Common myeloid progenitor, CD34-positive (primary cell): ENCODE measurements around the gene PRIM1.
"Not testable (repeated sequence)": the region's sequence is repeated elsewhere in the genome, so short reads cannot be mapped to it uniquely, and the experiment has no call there.

Experiments used
- CTCF ChIA-PET: fragments of 350-600 bp; sonication (Branson Sonifier 250); formaldehyde crosslinking; loops from one replicate; lab custom pipeline; 2021; ENCODE audit warnings: antibody characterized with exemption; lab: Charles Lee
- POLR2A ChIA-PET: fragments of 350-600 bp; sonication (Branson Sonifier 250); formaldehyde crosslinking; loops from one replicate; lab custom pipeline; 2021; ENCODE audit warnings: antibody characterized with exemption; lab: Charles Lee
- DNase-seq, 3 donors: peaks; one replicate each; pipeline versions ENCODE4 v3.0.0 to v3.0.0-alpha.2; 2013
- H3K27ac ChIP-seq, 2 experiments: 1 replicate in 1 of 2; 2 replicates in 1 of 2; pipeline ENCODE4 v1.7.0; 2013; ENCODE audit warnings: inconsistent platforms in 2 of 2, low read length in 2 of 2, mild to moderate bottlenecking in 2 of 2, low read depth in 1 of 2, moderate library complexity in 1 of 2; ENCODE audit not compliant: severe bottlenecking in 2 of 2, insufficient read depth in 1 of 2, poor library complexity in 1 of 2
- H3K27me3 ChIP-seq, 5 experiments: replicated peaks in 2 of 5; 1 replicate in 3 of 5; 2 replicates in 2 of 5; pipeline versions ENCODE4 v1.6.1 to v1.7.0; 2013; ENCODE audit warnings: low read length in 4 of 5, mild to moderate bottlenecking in 2 of 5, moderate library complexity in 2 of 5, inconsistent platforms in 1 of 5; ENCODE audit not compliant: insufficient read depth in 5 of 5, control insufficient read depth in 4 of 5
- H3K36me3 ChIP-seq, 4 experiments: 1 replicate in 2 of 4; 2 replicates in 2 of 4; pipeline versions ENCODE4 v1.6.1 to v1.7.0; 2013; ENCODE audit warnings: low read length in 3 of 4, control low read depth in 1 of 4, mild to moderate bottlenecking in 1 of 4; ENCODE audit not compliant: control insufficient read depth in 4 of 4, insufficient read depth in 4 of 4
- H3K4me1 ChIP-seq, 4 experiments: 1 replicate in 3 of 4; 2 replicates in 1 of 4; pipeline versions ENCODE4 v1.6.1 to v1.7.1; 2013; ENCODE audit warnings: low read length in 3 of 4, mild to moderate bottlenecking in 3 of 4, control low read depth in 1 of 4, inconsistent platforms in 1 of 4, moderate library complexity in 1 of 4; ENCODE audit not compliant: control insufficient read depth in 4 of 4, insufficient read depth in 4 of 4; ENCODE audit errors: control extremely low read depth in 1 of 4
- H3K4me3 ChIP-seq, 7 experiments: 1 replicate in 4 of 7; 2 replicates in 3 of 7; pipeline versions ENCODE4 v1.5.1 to v1.7.0; 2013; ENCODE audit warnings: mild to moderate bottlenecking in 7 of 7, low read length in 6 of 7, moderate library complexity in 6 of 7, inconsistent platforms in 2 of 7, low read depth in 2 of 7, control low read depth in 1 of 7; ENCODE audit not compliant: insufficient read depth in 4 of 7, control insufficient read depth in 1 of 7; ENCODE audit errors: extremely low read depth in 1 of 7
- H3K9me3 ChIP-seq, 5 experiments: 1 replicate in 4 of 5; 2 replicates in 1 of 5; pipeline versions ENCODE4 v1.6.1 to v1.7.1; 2013; ENCODE audit warnings: low read length in 4 of 5, mild to moderate bottlenecking in 2 of 5, inconsistent platforms in 1 of 5, low read depth in 1 of 5, moderate library complexity in 1 of 5; ENCODE audit not compliant: control insufficient read depth in 4 of 5, insufficient read depth in 2 of 5; ENCODE audit errors: control extremely low read depth in 1 of 5
- WGBS: methylation state at CpG from one replicate; pipeline ENCODE4 v1.1.5; 2013; ENCODE audit not compliant: insufficient coverage; 5-methylcytosine and 5-hydroxymethylcytosine counted together

The PRIM1 gene

DNA sequence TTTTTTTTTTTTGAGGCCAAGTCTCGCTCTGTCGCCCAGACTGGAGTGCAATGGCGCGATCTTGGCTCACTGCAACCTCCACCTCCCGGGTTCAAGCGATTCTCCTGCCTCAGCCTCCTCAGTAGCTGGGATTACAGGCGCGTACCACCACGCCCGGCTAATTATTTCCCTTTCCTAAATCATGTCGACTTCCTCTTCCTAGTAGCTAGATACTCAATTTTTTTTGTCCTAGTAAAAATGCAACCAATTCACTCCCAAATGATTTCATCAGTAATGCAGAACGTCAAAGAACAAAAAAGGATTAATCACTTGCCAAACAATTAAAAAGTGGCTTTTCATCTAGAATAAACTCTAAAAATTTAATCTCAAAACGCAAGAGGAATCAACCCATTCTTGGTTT is 1.5 kb downstream of the PRIM1 start:
- Histone ChIP-seq H3K4me1 (peaks cover 10 to 29% (median 21%) of the 10 kb centered on the region in 4 experiments), H3K36me3 (peaks cover 0 to 19% (median 7%) of the 10 kb centered on the region in 4 experiments), H3K27ac (peak overlapping the region in 1 of 2 experiments; percentile 73), H3K4me3 (peak overlapping the region in 3 of 7 experiments; percentile 8 to 89 (median 85))
- H3K27me3 ChIP-seq, H3K9me3 ChIP-seq, DNase-seq, POLR2A ChIA-PET: not testable (repeated sequence)
- CTCF ChIA-PET: interaction anchor here (0.9 kb wide), 1 partner anchor 9 kb away, joined by 3 read pairs; no protein-coding TSS in a partner anchor
- 88% methylated on average over 6 of the region's 13 CpGs for WGBS

DNA sequence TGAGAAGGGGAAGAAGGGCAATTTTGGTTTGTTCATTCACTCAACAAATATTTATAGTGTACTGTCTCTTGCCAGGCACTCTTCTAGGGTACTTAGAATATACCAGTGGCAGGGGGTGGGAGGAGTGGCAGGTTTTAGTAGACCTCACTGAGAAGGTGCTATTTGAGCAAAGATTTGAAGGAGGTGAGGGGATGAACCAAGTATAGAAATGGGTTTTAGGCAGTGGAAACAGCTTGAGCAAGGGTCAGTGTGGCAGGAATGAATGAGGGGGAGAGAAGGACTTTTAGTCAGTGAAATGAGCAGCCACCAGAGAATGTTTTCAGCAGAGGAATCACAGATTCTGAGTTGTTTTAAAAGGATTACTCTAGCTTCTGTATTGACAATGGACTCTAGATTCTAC is 2.3 kb downstream of the PRIM1 start:
- ChIA-PET CTCF (interaction anchor here (1.0 kb wide), 2 partner anchors 17 to 24 kb away, joined by 3 read pairs; partner anchors contain the start of gene NACA), POLR2A (no interaction called here)
- Histone ChIP-seq H3K4me1 (peaks cover 10 to 29% (median 21%) of the 10 kb centered on the region in 4 experiments), H3K27me3 (no peaks in the 10 kb centered on the region), H3K9me3 (no peaks in the 10 kb centered on the region), H3K4me3 (peak overlapping the region in 2 of 7 experiments; percentile 17 to 85), H3K36me3 (peaks cover 0 to 21% (median 11%) of the 10 kb centered on the region in 4 experiments), H3K27ac (peak overlapping the region in 1 of 2 experiments; percentile 67)
- no peak for DNase-seq

DNA sequence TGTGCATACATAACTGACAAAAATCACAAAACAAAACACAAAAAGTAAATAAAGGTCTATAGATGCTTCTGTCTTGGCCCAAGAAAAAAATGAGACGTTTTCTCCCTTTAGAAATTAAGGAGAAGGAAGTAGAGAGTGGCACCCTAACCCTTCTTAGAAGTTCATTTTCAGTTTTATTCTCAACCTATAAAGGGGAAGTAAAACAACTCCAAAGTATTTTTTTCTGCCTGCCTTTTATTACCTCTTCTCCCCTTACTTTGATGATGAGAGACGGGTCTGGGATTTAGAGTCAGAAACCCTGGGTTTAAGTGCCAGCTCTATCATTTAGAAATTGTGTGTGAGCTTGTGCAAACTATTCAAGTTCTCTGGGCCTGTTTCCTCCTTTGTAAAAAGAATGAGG is 2.8 kb downstream of the PRIM1 start:
- Histone ChIP-seq H3K36me3 (peaks cover 0 to 24% (median 13%) of the 10 kb centered on the region in 4 experiments), H3K27me3 (no peaks in the 10 kb centered on the region), H3K27ac (peak overlapping the region; percentile 40 to 67), H3K4me3 (peak overlapping the region in 1 of 7 experiments; percentile 17), H3K9me3 (no peaks in the 10 kb centered on the region), H3K4me1 (peaks cover 10 to 29% (median 21%) of the 10 kb centered on the region in 4 experiments)
- WGBS: 0% methylated on average over 1 of the region's 2 CpGs
- ChIA-PET CTCF (interaction anchor here (1.0 to 1.3 kb wide), 3 partner anchors 17 to 35 kb away, joined by 3 to 4 read pairs (median 3); partner anchors contain the start of gene NACA), POLR2A (no interaction called here)
- DNase-seq: peak in 2 of 3 donors; percentile 39 to 48

DNA sequence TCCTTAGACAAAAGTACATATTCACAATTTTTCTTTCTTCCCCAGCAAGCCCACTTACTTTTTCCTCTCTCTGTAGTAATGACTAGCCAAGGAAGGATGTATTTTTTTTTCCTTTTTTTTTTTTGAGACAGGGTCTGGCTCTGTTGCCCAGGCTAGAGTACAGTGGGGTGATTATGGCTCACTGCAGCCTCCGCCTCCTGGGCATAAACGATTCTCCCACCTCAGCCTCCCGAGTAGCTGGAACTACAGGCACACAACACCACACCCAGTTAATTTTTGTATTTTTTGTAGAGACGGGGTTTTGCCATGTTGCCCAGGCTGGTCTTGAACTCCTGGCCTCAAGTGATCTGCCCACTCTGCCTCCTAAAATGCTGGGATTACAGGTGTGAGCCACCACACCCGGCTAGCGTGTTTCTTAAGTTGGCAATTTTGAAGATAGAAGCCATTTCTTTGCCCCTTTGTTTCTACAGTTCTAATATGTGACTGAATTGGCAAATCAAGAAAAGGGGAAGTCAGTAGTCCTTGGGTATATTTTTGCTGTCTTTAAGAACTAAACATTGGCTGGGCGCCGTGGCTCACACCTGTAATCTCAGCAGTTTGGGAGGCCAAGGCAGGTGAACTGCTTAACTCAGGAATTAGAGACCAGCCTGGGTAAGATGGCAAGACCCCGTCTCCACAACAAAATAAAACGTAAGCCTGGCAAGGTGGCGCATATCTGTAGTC is 23.8 kb downstream of the PRIM1 start:
- Histone ChIP-seq H3K27me3 (no peaks in the 10 kb centered on the region), H3K4me1 (peaks cover 8 to 23% (median 19%) of the 10 kb centered on the region in 4 experiments), H3K9me3 (no peaks in the 10 kb centered on the region), H3K36me3 (peaks cover 6 to 43% (median 17%) of the 10 kb centered on the region in 4 experiments), H3K27ac (no peak overlapping the region), H3K4me3 (no peak overlapping the region)
- no peak for DNase-seq
- 97% methylated on average over 7 of the region's 11 CpGs for WGBS
- CTCF ChIA-PET: interaction anchor here (1.5 to 2.0 kb wide), 2 partner anchors 12 to 14 kb away, joined by 4 to 5 read pairs; no protein-coding TSS in a partner anchor
- POLR2A ChIA-PET: no interaction called here

DNA sequence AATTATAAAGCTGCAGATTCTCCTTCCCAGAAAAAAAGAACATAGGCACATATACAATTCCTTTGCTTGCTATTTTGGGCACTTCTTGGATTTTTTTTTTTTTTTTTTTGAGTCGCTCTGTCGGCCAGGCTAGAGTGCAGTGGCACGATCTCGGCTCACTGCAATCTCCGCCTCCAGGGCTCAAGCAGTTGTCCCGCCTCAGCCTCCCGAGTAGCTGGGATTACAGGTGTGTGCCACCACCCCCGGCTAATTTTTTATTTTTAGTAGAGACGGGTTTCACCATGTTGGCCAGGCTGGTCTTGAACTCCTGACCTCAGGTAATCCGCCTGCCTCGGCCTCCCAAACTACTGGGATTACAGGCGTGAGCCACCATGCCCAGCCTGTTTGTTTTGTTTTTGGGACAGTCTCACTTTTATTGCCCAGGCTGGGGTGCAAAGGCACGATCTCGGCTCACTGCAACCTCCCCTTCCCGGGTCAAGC is 25.9 kb downstream of the PRIM1 start:
- H3K4me3 ChIP-seq: peak overlapping the region in 4 of 7 experiments; percentile 86 to 100 (median 98)
- DNase-seq, H3K9me3 ChIP-seq, H3K27me3 ChIP-seq: not testable (repeated sequence)
- WGBS: 95% methylated on average over 15 of the region's 15 CpGs
- H3K27ac ChIP-seq: peak overlapping the region in 1 of 2 experiments; percentile 96
- H3K36me3 ChIP-seq: peaks cover 2 to 48% (median 7%) of the 10 kb centered on the region in 4 experiments
- ChIA-PET POLR2A (interaction anchor here (0.6 to 1.4 kb wide), 7 partner anchors 8 to 896 kb away, joined by 3 to 9 read pairs (median 5); partner anchors contain the start of gene PTGES3), CTCF (interaction anchor here (0.6 to 3.1 kb wide), 6 partner anchors 10 to 90 kb away, joined by 3 to 8 read pairs (median 5); no protein-coding TSS in a partner anchor)
- peaks cover 24 to 43% (median 40%) of the 10 kb centered on the region in 4 experiments for H3K4me1 ChIP-seq

DNA sequence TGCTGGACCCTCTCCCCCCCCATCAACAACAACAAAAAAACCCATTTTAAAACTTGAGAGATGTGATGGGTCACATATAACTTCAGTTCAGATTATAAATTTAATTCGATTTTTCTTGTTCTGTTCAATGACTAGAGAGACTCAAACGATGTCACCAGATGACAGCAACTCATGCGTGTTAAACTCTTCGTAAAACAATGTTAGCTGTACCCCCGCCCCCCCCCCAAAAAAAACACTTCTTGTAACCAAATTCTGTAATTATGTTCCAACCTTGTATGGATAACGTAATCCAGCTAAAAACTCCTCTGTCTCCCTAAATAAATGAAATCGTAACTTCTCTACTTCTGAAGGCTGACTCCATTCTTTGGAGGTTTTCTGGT is 26.4 kb downstream of the PRIM1 start:
- ChIA-PET CTCF (interaction anchor here (0.6 to 3.1 kb wide), 5 partner anchors 11 to 89 kb away, joined by 3 to 8 read pairs (median 5); no protein-coding TSS in a partner anchor), POLR2A (interaction anchor here (0.6 to 1.4 kb wide), 9 partner anchors 8 to 896 kb away, joined by 3 to 9 read pairs (median 5); partner anchors contain the start of gene PTGES3)
- peak overlapping the region; percentile 80 to 96 for H3K27ac ChIP-seq
- WGBS: 94% methylated on average over 2 of the region's 7 CpGs
- no peak for DNase-seq
- H3K4me3 ChIP-seq: peak overlapping the region in 6 of 7 experiments; percentile 86 to 100 (median 97)
- no peaks in the 10 kb centered on the region for H3K9me3 ChIP-seq
- no peaks in the 10 kb centered on the region for H3K27me3 ChIP-seq
- peaks cover 25 to 49% (median 45%) of the 10 kb centered on the region in 4 experiments for H3K4me1 ChIP-seq
- H3K36me3 ChIP-seq: peaks cover 2 to 49% (median 6%) of the 10 kb centered on the region in 4 experiments
